ENCODE data around the gene FXYD3. TPM values are rescaled to one million over a fixed set of nuclear protein-coding genes. Genes with fewer than 3 reads are reported as not detected.
A peak's percentile ranks its signal among the peaks of the same experiment; 100 is the strongest.

The FXYD3 gene
- total RNA-seq, 4 donors from 2014 or later, result 1.2 to 38.8 (median 4.2) TPM

- peak overlapping the region in 3 of 4 donors; percentile 55 to 91 (median 64) for H3K27ac ChIP-seq
- no peak for ATAC-seq
- 69 to 75% methylated on average over 5 to 7 of the region's 7 CpGs for WGBS, 2 donors (ENCODE audit: low coverage in 1 of 2)
- peaks cover 0 to 50% (median 4%) of the 10 kb centered on the region in 3 donors for H3K4me1 ChIP-seq
- H3K36me3 ChIP-seq, result no peaks in the 10 kb centered on the region
- no peak overlapping the region for H3K4me3 ChIP-seq
- no peaks in the 10 kb centered on the region for H3K9me3 ChIP-seq
- TF ChIP-seq CTCF (IDR thresholded peaks at IDR 0.05), result no peak
- TF ChIP-seq POLR2AphosphoS5 (IDR thresholded peaks at IDR 0.05), result no peak
- no peak for TF ChIP-seq POLR2A (IDR thresholded peaks at IDR 0.05)
- TF ChIP-seq EP300 (IDR thresholded peaks at IDR 0.05), result no peak
- no peaks in the 10 kb centered on the region for H3K27me3 ChIP-seq
Observed at GRCh38 chr19:35120898-35121297, 5.3 kb downstream of the FXYD3 start.

GRCh38 chr19:35122687-35123551, 7.3 kb downstream of the FXYD3 start:
- TF ChIP-seq POLR2A (IDR thresholded peaks at IDR 0.05) (no peak), CTCF (IDR thresholded peaks at IDR 0.05) (no peak), EP300 (IDR thresholded peaks at IDR 0.05) (no peak), POLR2AphosphoS5 (IDR thresholded peaks at IDR 0.05) (no peak)
- H3K36me3 ChIP-seq, result no peaks in the 10 kb centered on the region
- no peak for ATAC-seq
- no peak overlapping the region for H3K4me3 ChIP-seq
- H3K27me3 ChIP-seq, result no peaks in the 10 kb centered on the region
- 77 to 82% methylated on average over 5 of the region's 19 CpGs for WGBS, 2 donors (ENCODE audit: low coverage in 1 of 2)
- no peaks in the 10 kb centered on the region for H3K9me3 ChIP-seq
- peaks cover 0 to 60% (median 4%) of the 10 kb centered on the region in 3 donors for H3K4me1 ChIP-seq
- peak overlapping the region in 3 of 4 donors; percentile 79 to 91 (median 79) for H3K27ac ChIP-seq

GRCh38 chr19:35123573-35123972, 8.0 kb downstream of the FXYD3 start:
- Histone ChIP-seq H3K36me3 (no peaks in the 10 kb centered on the region), H3K9me3 (no peaks in the 10 kb centered on the region), H3K27ac (peak overlapping the region in 3 of 4 donors; percentile 79 to 91 (median 79)), H3K27me3 (no peaks in the 10 kb centered on the region), H3K4me1 (peaks cover 0 to 60% (median 4%) of the 10 kb centered on the region in 3 donors), H3K4me3 (peak overlapping the region in 1 of 2 donors; percentile 53)
- peak; percentile 17 for ATAC-seq
- TF ChIP-seq EP300 (IDR thresholded peaks at IDR 0.05), result no peak
- peak; percentile 36 for TF ChIP-seq POLR2AphosphoS5 (IDR thresholded peaks at IDR 0.05)
- 58 to 84% methylated on average over 3 of the region's 5 CpGs for WGBS, 2 donors (ENCODE audit: low coverage in 1 of 2)

GRCh38 chr19:35124098-35125060, 8.8 kb downstream of the FXYD3 start:
- 7 to 15% methylated on average over 4 to 12 of the region's 42 CpGs for WGBS, 2 donors (ENCODE audit: low coverage in 1 of 2)

More at GRCh38 chr19:35124098-35125060, 8.8 kb downstream of the FXYD3 start:
- no peaks in the 10 kb centered on the region for H3K9me3 ChIP-seq
- H3K27me3 ChIP-seq, result no peaks in the 10 kb centered on the region
- H3K27ac ChIP-seq, result peak overlapping the region; percentile 62 to 91 (median 79)
- no peaks in the 10 kb centered on the region for H3K36me3 ChIP-seq
- TF ChIP-seq POLR2AphosphoS5 (IDR thresholded peaks at IDR 0.05), result peak; percentile 95
- TF ChIP-seq EP300 (IDR thresholded peaks at IDR 0.05), result no peak
- TF ChIP-seq POLR2A (IDR thresholded peaks at IDR 0.05), result peak; percentile 74 to 79
- TF ChIP-seq CTCF (IDR thresholded peaks at IDR 0.05), result no peak
- H3K4me1 ChIP-seq, result peaks cover 0 to 60% (median 4%) of the 10 kb centered on the region in 3 donors
- peak overlapping the region; percentile 53 to 55 for H3K4me3 ChIP-seq
- peak; percentile 90 for ATAC-seq

Measured in gastroesophageal sphincter (tissue), 4 donors.